SW 1271 (cell line): ENCODE results near the gene SND1.

Experiments
- DNase-seq, 2 experiments: peaks; one replicate each; lab custom pipeline; 2025; lab: John Stamatoyannopoulos, UW

SND1 gene

DNA sequence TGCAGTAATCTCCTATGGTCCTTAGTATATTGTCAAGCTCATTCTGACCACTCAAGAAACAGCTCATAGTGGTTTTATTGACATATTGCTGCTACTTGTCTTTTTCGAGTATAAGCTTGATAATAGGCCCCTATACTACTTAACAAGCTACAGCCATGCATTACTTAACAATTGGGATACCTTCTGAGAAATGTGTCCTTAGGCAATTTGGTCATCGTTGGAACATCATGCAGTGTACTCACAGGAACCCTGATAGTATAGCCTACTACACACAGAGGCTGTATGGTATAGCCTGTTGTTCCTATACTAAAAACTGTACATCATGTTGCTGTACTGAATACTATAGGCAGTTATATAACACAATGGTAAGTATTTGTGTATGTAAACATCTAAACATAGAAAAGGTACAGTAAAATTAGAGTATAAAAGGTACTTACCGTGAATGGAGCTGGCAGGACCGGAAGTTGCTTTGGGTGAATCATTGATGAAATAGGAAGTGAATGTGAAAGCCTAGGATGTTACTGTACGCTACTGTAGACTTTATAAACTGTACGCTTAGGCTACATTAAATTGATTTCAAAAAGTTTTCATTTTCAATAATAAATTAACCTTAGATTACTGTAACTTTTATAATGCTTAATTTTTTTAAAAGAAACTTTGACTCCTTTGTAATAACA lies 218.4 kb downstream of the SND1 start:
- no peak for DNase-seq

DNA sequence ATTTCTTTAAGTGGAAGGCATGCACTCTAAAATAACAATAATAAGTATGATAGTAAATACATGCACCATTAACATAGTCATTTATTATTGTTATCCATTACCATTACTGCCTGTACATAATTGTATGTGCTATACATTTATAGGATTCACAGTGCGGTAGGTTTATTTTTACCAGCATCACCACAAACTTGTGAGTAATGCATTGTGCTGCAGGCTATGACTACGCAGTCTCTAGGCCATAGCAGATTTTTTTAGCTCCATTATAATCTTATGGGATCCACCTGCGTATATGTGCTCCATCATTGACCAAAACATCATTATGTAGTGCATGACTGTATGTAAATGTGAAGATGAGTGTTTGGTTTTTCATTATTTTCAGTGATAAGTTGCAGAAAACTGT lies 219.2 kb downstream of the SND1 start:
- no peak for DNase-seq

DNA sequence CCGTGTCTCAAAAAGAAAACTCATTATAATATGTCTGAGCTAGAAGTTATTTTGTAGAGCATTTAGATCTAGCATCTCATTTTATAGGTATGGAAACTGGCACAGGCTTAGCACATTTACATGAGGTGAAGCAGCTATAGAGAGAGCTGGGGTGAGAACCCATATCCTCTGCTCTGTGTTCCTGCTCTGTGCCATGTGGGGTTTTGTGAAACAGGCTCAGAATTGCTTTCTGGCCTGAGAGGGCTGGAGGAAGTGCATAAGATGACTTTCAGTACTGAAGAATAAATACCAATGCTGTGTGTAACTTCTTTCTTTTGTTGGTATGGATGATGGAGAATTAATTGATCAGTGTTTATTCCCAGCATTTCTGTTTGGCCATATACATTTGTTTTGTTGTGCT lies 220.1 kb downstream of the SND1 start:
- no peak for DNase-seq

DNA sequence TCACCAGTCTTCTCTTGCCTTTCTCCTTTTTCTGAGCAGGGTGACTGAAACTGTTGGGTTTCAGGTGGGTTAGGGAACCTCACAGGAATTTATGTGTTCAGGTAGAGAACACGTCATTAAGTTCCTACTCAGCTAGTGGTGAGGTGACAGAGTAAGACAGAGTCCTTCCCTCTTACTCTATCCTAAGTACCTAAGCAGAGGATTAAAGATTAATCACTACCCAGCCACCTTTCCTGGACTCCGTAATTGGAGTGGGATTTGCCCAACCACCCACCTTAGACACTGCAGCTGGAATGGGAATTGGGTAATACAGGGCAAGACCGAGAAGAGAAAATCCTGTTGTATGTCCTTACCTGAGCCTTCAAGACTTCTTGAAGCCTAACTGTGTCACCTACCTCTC lies 221.2 kb downstream of the SND1 start:
- no peak for DNase-seq

DNA sequence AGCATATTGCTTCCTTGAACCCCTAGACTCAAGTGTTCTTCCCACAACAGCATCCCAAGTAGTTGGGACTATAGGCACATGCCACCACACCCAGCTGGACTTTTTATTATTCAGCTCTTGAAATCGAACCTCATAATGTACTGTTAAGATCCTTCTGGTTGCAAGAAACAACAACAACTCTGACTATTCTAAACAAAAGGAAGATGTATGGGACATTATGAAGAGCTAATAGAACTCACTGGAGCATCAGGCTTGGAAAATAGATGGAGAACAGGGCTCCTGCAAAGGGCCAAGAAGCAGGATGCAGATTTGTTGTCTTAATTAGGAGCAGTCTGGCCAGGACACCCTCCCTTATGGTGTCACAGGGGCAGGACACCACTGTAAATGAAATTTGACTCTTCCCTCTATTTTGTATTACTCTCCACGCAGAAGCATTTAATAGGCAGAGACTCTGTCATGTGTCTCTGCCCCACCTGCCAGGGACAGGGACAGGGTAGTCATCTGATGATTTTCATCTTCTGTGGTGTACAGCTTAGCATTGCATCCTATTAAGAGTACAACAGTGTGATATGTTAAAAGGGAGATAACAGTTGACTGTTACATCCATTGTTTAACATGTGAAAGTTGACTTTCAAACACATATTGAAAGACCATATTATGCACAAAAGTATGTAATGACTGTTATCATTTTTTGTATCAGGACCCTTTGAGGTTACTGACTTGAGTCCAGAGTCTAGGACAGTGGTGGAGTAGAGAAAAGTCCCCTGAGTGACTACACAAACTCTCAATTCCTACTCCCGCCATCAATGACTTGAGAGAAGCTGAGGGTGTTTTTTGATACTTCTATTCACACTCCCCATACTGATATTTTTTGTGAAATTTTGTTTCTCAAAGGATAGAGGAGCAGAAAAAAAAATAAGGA lies 222.0 kb downstream of the SND1 start:
- no peak for DNase-seq

DNA sequence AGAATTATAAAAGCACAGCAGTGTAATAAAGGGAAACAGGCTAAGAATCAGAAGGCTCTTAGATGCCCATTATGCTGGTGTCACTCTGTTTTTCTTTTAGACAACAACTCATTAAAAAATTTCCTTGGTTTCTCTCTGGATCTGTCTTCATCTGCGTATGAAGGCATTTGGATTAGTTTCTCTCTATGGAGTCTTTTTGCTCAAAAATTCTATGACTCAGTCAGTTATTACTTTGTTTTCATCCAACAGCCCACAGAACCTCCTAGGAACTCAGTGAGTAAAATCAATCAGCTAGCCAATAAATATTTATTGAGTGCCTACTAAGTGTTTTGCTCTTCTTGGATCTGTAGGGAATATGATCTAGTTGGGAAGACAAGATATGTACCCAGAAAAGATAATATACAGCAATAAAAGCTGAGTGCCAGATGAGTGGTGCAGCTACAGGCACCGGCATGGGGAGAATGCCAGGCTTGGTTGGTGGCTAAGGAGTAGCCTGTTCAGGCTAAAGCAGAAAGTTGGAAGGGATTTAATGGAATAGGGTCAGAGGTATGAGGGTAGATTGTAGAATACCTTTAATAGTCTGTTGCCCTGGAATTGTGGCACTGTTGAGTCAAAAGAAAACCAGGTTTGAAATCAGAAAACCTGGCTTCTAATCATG lies 223.1 kb downstream of the SND1 start:
- DNase-seq, result no peak

DNA sequence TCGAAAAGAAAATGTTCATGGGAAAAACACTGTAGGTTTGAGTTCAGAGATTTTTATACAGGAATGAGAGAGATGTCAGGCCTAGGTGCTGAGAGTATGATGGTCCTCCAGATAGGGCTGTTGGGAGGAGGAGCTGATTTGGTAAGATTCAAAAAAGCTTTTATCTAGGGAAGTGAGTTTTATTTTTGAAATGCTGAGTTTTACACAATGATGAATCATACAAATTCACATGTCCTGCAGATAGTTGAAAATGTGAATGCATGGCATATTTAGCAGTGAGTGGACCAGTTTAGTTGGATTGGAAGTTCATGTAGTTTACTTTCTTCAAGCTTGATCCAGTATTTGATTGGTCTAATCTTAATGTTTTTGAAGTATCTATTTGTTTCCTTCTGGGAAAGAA lies 224.4 kb downstream of the SND1 start:
- DNase-seq, result no peak

DNA sequence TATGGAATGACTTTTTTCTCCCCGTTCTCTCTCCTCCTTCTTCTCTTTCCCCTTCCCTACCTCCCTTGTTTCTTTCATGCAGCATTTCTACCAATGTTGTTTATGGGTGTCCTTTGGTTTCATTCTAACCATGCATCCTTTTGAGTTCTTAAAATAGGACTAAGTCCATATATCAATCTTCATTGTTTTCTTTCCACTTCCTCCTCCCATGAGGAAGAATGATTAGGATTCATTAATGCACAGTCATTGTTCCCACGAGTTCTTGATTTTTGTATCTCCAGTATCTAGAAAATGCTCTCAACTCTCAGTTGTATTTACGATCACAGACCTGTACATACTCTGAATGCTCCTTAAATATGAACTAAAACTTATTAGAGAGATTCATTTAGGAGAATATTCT lies 226.0 kb downstream of the SND1 start:
- no peak for DNase-seq

DNA sequence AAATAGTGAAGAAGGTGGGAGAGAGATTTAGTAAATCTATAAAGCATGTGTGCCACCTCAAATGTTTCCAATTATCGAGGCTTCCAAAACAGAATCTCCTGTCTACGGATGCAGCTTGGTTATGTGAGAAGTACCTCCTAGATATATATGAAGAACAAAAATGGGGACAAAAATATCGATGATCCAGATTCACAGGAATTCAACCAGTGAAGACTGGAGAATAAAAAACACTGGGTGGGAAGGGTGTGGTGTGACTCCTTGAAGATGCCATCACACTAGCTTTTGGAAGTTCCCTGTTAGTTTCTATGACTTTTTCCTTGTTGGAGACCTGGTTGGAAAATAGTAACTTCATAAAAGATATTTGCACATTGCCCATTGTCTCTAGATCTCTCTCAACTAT lies 226.8 kb downstream of the SND1 start:
- no peak for DNase-seq

DNA sequence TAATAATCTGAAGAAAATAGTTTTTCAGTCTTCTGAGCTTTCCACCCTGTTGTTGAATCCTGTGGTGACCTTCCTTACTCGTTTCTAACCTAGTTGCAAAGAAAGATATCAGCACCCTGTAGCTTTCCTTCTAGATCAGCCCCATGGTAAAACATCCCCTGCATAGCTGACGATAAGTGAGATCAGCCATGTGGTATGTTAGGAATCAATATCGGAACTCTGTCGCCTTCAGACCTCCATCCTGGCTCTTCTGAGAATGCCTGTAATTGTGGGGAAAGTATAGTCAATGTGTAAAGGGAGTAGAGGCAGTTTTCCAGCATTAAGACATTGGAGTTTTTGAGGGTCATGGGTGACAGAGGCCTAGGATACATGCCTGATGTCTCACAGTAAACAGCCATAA lies 227.4 kb downstream of the SND1 start:
- DNase-seq, result no peak

DNA sequence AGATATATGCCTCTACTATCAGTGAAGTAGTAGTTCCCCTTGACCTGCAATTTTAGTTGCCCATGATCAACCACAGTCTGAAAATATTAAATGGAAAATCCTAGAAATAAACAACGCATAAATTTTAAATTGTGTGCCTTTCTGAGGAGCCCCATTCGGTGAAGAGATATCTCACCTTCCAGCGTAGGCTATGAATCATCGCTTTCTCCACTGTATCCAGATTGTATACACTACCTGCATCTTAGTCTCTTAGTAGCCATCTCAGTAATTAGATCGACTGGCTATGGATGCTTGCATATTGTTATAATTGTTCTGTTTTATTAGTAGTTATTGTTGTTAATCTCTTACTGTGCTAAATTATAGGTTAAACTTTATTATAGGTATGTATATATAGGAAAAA lies 227.9 kb downstream of the SND1 start:
- DNase-seq, result no peak

DNA sequence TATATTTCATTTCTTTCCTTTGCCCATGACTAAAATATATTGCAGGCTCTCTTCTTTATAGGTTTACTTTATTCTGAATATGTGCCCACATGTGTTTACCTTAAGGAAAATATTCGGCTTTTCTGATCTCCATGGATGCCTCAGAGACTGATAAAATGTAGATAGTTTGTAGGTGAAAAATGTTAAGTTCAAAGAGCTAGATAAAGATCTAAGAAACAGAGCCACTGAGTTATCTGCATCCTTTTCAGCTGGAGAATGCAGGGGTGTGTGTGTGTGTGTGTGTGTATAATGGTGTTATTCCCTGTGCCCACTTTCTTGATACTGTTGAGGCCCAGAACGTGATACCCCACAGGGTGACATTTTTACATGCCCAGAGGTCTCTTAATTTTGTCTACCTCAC lies 228.5 kb downstream of the SND1 start:
- DNase-seq, result no peak

DNA sequence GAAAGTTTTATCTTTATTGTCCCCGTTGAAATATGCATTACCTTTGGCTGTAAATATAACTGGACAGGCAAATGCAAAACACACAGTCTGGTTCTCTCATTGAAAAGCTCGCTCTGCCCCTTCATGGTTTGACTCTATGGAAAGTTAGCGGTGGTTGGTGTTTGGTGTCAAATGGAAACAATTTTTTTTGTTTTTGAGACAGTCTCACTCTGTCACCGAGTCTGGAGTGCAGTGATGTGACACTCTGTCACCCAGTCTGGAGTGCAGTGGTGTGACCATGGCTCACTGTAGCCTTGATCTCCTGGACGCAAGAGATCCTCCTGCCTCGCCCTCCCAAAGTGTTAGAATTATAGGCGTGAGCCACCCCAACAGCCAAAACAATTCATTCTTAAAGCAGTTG lies 229.6 kb downstream of the SND1 start:
- DNase-seq, result no peak

DNA sequence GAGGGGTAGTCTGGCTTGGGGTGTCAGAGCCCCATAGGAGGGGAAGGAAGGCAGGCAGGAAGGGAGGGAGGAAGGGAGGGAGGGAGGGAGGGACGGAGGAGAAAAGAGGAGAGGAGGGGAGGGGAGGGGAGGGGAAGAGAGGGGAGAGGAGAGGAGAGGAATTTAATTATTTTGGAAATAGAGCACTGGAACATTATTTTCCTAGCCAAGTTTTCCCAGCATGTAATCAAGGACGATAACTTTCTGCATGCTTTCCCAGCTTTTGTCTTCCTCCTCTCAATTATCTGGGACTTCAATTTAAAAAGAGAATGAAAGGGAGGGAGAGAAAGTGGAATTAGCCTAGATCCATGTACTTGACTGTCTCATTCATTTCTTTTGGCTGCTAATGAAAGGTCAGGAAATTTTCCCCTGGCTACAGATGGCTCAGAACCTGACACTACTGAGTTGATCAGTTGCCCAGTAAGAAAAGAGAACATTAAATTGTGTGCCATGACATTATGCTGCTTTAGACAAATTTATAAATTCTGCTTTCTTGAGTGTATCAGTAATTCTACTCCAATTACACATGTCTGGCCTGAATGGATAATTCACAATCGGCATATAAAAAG lies 230.4 kb downstream of the SND1 start:
- no peak for DNase-seq

DNA sequence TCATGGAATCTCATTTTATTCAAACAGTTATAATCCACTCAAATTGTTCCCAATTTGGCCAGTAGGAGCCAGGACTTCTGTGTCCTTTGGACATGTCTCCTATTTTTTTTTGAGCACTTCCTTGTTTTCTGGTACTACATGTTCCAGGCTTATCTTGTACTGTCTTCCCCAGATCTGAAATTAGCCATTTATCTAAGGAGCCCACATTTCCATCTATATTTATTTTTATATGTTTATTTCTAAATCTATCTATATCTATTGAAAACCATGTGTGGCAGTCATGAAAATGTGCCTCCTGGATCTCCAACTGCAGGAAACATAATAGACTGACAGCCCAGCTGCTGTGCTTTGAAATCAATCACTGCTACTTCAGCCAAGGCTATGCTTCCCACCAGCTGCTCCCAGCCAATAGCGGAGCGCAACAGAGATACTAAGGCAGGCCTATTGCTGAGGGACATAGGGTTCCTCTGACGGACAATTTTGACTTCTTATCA lies 232.1 kb downstream of the SND1 start:
- DNase-seq, result no peak

DNA sequence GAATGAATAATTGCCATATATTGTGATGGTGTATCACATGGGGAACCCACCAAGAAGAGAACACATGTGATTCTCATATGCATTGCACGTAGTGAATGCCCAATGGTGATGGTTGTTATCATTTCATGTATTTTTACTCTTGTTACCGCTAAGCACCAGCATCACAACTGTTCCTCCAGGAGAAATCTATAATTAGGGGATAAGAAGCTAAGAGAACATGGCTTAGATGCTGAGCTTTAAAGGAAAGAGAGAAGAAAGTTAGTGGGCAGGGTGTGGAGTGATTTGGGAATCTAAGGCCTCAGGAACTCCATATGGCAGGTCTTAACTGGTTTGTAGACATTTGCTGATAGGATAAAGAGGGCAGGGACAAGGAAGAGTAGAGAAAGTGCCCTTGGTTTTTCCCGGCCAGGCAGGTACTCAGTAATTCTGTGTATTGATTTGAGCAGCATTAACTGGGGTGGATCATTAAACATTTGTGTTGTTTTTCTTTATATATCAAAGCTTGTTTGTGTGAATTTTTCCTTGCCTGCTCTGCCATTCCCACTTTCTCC lies 233.3 kb downstream of the SND1 start:
- no peak for DNase-seq

DNA sequence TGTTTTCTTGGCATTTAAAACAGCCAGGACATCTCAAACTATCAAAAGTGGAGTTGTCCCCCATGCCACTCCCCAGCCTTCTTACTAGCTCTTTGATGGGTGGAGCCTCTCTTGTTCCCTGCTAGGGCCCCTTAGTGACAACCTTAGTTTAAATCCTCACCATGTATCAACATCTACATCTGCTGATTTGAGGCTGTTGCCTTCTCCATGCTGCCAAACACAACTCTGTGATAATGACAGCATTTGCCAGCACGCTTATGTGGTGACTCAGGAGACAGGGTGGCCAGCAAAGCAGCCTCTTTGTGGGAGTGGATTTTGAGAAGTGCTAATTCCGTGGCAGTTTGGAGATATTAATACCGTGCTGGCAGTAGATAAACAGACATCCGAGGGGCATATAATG lies 233.8 kb downstream of the SND1 start:
- DNase-seq, result no peak

DNA sequence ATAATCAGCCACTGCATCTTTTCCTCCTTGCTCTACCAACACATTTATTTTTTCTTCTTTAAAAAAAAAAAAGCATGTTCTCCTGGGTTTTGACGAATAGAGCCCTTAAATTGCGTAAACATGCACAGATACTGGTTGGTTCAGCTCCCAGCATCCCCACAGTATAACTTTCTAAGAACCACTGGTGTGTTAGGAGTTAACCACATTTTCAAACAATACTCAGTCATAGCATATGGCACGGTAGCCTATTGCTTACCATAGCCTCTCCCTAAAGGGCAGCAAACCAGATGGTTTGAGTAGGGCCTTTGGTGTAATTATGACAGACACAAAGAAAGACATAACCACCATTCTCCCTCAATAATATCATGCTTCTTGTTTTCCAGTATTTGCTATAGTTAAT lies 234.3 kb downstream of the SND1 start:
- no peak for DNase-seq

DNA sequence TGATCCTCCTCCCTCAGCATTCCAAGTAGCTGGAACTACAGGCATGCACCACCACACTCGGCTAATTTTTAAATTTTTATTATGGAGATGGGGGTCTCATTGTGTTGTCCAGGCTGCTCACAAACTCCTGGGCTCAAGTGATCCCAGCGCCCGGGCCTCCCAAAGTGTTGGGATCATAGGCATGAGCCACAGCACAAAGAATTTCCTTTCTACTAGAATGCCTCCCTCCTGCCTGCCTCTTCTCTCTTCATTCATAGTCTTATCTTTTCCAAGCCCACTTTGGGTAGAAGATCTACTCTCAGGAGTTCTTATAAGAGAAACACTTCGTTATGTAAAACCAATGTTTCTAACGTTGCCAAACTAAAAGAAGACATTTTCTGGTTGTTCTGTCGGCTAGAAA lies 235.1 kb downstream of the SND1 start:
- DNase-seq, result no peak

DNA sequence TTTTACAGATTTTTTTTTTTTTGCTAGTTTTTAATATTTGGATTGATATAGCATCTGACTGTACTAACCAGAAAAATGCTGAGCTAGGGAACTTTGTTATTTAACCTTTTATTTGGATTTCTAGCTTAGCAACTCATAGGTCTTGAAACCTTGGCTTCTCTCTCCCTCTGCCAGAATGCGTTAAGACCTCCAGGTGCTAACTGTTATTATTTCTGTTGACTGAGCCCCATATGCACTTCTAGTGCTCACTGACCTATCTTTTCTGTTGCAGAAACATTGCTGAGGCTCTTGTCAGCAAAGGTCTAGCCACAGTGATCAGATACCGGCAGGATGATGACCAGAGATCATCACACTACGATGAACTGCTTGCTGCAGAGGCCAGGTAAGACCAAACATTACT lies 235.6 kb downstream of the SND1 start:
- no peak for DNase-seq

DNA sequence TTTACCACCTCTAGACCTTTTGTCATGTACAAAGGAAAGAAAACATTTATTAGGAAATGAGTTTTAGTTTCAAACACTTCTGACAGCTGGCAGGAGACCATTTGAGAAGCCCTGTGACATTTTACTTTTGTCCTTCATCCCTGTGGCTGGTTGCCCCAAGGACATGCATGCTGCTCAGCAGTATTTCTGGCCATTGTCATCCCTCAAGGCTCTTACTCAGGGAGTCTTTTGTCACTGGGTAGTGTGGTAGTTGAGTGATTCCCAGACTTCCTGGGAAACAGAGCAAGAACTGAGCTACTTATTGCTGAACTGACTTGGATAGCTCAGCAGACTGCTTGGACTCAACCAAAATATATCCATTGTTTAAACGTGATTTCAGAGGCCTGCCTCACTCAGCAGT lies 236.4 kb downstream of the SND1 start:
- no peak for DNase-seq

DNA sequence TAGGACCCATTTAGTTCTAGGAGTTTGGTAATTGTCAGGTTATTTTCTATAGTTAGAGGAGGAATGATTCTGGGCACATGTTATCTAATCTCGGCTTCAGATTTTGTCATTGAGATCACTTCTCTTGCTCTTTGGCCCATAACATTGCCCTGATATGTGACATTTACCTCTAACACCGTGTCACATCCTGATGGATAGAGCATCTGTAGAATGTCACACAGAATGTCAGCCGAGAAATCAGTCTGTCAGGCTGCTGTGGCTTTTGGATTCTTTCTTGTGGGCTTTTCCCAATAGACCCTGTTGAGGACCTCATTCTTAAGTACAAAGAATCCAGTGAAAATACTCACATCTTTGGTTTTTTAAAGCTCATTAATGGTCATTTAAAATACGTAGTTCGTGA lies 236.8 kb downstream of the SND1 start:
- DNase-seq, result no peak
